ENCODE measurements around the gene MYCBP2.

DNA sequence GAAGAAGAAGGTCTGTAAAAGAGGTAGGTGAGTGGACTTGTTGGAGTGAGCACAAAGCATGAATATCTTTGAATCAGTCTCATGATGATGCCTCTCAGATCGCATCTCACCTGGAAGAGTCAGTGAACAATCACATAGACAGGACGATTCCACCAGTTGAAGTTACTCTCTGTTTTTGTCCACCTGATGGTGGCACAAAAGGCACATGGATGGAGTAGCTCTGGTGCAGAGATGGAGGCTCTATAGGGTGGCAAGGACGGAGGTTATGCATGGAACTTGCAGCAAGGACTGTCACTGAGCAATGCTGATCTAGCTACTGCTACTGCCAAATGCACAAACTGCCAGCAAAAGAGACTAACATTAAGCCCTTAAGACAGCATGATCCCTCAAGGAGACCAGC lies 10.3 kb upstream of the MYCBP2 start:
- TF ChIP-seq, protein P1, sequence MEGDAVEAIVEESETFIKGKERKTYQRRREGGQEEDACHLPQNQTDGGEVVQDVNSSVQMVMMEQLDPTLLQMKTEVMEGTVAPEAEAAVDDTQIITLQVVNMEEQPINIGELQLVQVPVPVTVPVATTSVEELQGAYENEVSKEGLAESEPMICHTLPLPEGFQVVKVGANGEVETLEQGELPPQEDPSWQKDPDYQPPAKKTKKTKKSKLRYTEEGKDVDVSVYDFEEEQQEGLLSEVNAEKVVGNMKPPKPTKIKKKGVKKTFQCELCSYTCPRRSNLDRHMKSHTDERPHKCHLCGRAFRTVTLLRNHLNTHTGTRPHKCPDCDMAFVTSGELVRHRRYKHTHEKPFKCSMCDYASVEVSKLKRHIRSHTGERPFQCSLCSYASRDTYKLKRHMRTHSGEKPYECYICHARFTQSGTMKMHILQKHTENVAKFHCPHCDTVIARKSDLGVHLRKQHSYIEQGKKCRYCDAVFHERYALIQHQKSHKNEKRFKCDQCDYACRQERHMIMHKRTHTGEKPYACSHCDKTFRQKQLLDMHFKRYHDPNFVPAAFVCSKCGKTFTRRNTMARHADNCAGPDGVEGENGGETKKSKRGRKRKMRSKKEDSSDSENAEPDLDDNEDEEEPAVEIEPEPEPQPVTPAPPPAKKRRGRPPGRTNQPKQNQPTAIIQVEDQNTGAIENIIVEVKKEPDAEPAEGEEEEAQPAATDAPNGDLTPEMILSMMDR (IDR thresholded peaks at IDR 0.05) = no peak
- TF ChIP-seq BHLHE40 (IDR thresholded peaks at IDR 0.05; ENCODE audit: low read depth, low read length) = no peak
- no peak for TF ChIP-seq ESRRA (IDR thresholded peaks at IDR 0.05; ENCODE audit: borderline replicate concordance, low read length)
- TF ChIP-seq, protein P2, sequence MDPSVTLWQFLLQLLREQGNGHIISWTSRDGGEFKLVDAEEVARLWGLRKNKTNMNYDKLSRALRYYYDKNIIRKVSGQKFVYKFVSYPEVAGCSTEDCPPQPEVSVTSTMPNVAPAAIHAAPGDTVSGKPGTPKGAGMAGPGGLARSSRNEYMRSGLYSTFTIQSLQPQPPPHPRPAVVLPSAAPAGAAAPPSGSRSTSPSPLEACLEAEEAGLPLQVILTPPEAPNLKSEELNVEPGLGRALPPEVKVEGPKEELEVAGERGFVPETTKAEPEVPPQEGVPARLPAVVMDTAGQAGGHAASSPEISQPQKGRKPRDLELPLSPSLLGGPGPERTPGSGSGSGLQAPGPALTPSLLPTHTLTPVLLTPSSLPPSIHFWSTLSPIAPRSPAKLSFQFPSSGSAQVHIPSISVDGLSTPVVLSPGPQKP (IDR thresholded peaks at IDR 0.05; ENCODE audit: low read depth, low read length) = no peak
- no peak for TF ChIP-seq CEBPB (IDR thresholded peaks at IDR 0.05)
- no peak for TF ChIP-seq POLR2A (IDR thresholded peaks at IDR 0.05; ENCODE audit: low read length)
- TF ChIP-seq, protein P3, sequence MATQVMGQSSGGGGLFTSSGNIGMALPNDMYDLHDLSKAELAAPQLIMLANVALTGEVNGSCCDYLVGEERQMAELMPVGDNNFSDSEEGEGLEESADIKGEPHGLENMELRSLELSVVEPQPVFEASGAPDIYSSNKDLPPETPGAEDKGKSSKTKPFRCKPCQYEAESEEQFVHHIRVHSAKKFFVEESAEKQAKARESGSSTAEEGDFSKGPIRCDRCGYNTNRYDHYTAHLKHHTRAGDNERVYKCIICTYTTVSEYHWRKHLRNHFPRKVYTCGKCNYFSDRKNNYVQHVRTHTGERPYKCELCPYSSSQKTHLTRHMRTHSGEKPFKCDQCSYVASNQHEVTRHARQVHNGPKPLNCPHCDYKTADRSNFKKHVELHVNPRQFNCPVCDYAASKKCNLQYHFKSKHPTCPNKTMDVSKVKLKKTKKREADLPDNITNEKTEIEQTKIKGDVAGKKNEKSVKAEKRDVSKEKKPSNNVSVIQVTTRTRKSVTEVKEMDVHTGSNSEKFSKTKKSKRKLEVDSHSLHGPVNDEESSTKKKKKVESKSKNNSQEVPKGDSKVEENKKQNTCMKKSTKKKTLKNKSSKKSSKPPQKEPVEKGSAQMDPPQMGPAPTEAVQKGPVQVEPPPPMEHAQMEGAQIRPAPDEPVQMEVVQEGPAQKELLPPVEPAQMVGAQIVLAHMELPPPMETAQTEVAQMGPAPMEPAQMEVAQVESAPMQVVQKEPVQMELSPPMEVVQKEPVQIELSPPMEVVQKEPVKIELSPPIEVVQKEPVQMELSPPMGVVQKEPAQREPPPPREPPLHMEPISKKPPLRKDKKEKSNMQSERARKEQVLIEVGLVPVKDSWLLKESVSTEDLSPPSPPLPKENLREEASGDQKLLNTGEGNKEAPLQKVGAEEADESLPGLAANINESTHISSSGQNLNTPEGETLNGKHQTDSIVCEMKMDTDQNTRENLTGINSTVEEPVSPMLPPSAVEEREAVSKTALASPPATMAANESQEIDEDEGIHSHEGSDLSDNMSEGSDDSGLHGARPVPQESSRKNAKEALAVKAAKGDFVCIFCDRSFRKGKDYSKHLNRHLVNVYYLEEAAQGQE (IDR thresholded peaks at IDR 0.05) = no peak
- TF ChIP-seq, protein P4, sequence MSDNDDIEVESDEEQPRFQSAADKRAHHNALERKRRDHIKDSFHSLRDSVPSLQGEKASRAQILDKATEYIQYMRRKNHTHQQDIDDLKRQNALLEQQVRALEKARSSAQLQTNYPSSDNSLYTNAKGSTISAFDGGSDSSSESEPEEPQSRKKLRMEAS (IDR thresholded peaks at IDR 0.05) = no peak
- no peak for TF ChIP-seq EP300 (IDR thresholded peaks at IDR 0.05)
- TF ChIP-seq, protein P5, sequence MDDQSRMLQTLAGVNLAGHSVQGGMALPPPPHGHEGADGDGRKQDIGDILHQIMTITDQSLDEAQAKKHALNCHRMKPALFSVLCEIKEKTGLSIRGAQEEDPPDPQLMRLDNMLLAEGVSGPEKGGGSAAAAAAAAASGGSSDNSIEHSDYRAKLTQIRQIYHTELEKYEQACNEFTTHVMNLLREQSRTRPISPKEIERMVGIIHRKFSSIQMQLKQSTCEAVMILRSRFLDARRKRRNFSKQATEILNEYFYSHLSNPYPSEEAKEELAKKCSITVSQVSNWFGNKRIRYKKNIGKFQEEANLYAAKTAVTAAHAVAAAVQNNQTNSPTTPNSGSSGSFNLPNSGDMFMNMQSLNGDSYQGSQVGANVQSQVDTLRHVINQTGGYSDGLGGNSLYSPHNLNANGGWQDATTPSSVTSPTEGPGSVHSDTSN (IDR thresholded peaks at IDR 0.05) = no peak
- no peak for TF ChIP-seq SMC3 (IDR thresholded peaks at IDR 0.05)
- no peak for TF ChIP-seq MYC (IDR thresholded peaks at IDR 0.05; ENCODE audit: borderline replicate concordance, low read length)
- TF ChIP-seq KDM1A (IDR thresholded peaks at IDR 0.05; ENCODE audit: low read depth) = no peak
